NCI-H2029 treated with DMSO at 0.1 percent for 48 hours (cell line): ENCODE measurements around the gene OXCT2.
A peak's percentile ranks its signal among the peaks of the same experiment; 100 is the strongest.

Experiments
- DNase-seq: peaks from one replicate; lab custom pipeline; 2025; lab: John Stamatoyannopoulos, UW

The OXCT2 gene

DNA sequence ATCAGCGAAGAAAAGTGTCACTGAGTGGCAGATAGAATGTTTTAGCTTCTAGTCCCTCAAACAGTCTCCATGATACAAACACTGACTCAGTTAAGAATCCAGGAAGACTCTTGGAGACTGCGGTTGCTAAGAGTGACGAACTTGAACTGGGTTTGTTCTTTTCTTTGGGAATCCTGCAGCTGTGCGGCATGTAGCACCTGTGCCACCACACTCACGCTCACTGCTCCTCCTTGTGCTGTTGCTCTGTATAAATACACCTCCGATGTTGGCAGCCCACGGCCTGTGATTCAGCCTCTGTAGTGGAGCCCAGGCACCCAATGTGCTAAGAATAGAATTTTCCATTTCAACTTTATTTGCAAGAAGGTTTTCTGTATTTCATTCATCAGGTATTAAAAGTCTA is 38.0 kb downstream of the OXCT2 start:
- no peak for DNase-seq

DNA sequence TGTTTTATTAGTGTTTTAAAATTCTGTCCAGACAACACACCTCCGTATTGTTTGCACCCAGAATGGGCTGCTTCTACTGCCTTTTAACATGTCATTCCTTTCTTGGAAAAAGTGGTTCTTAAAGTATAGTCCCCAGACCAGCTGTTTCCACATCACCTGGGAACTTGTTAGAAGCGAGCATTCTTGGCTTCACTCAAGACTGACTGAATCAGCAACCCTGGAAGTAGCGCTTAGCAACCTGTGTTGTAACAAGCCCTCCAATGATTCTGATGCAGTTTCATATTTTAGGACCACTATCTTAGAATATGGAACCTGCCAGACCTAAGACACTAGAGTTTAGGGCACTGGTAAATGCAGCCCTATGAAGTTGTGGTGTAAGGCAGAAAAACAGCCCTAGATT is 38.4 kb downstream of the OXCT2 start:
- DNase-seq: no peak

DNA sequence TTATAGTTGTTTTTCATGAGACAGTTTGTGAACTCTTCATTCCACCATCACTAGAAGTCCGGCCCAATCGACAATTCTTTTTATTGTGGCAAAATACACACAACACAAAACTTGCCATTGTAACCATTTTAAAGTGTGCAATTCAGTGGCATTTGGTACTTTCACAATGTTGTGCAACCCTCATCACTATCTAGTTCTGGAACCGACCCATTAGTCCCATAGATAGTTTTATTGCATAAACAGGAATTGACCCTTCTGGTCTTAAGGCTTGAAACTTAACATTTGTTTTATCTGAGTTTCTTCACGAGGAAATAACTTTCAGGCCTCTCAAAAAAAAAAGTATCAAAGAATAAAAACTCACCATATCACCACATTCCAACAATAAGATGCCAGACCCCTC is 41.3 kb downstream of the OXCT2 start:
- no peak for DNase-seq

DNA sequence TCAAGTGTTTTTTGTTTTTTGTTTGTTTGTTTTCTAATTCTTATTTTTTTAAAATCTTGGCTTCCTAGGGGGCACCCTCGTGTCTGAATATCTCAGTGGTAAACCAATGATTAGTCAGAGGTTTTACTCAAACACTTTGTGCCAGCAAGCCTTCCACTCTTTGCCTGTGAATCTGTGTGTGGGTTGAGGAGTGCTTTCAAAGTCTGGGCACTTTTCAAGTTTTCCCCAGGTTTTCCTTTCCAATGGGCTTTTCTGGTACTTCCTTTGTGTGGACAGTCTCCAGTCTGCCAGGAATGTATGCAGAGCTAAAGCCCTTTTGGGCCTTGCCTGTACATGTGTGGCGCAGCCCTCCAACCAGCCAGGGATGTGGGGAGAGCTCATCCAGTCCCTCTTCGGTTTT is 42.1 kb downstream of the OXCT2 start:
- DNase-seq: no peak

DNA sequence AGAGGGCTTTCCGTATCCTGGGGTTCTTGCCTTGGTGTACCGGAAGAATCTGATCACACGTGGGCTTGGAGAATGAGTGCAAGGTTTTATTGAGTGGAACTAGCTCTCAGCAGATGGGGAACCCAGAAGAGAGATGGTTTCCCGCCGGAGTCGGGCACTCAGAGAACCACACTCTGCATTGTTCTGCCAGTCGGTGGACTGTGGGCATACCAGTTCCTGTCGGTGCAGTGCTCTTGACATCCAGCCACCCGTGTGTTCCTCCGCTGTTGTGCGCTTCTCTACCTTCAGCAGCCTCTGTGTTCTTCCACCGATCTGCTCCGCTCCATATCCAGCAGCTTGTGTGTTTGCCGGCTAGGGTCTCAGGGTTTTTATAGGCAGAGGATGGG is 43.2 kb downstream of the OXCT2 start:
- DNase-seq: no peak

DNA sequence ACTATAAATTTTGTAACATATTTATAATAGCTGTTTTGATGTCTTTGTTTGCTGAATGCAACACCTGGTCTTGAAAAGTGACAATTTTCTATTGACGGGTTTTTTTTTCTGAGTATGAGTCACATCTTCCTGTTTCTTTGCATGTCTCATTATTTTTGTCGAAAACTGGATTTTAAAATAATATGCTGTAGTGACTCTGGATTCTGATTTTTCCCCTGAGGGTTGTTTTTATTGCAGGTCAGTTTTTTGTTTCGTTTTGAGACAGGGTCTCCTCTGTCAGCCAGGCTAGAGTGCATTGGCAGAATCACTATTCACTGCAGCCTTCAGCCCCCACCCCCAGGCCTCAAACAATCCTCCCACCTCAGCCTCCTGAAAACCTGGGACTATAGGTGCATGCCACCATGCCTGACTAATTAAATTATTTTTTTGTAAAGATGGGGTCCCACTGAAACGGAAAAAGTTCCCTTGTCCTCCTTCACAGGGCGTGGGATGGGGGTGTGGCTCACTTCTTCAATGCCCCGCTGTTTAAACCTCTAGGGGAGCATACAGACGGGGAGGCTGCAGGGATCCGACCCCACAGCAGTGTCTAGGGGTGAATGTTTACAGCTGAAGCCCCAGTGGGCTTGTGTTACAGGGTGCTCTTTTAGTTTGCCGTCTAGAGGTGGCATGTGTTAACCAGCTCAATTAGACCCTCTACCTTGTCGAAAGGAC is 43.8 kb downstream of the OXCT2 start:
- DNase-seq: no peak

DNA sequence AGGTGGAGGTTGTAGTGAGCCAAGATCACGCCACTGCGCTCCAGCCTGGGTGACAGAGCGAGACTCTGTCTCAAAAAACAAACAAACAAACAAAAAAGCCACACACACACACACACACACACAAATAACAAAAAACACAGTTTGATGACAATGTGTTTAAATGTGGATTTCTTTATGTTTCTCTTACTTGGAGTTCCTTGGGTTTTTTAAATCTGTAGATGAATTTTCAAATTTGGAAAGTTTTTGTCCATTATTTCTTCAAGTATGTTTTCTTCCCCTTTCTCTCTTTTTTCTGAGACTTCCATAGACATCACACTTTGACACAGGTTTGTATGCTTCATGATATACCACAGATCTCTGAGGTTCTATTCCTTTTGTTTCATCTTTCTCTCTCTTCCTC is 44.5 kb downstream of the OXCT2 start:
- DNase-seq: no peak

DNA sequence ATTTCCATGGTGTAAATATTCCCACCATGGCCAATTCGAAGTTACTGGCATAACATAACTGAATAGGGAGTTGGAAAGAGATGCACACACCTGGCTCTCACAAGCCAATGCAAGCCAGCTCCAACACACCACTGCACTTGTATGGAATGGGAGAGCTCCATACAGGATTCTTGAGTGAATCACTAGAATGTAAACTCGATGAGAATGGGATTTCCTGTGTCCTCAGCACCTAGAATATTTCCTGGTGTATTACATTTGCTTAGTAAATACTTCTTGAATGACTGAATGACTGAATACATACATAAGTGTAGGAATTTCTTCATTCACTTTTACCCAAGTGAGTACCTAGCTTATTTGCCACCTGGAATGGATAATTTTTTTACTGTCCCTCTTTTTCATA is 48.7 kb downstream of the OXCT2 start:
- DNase-seq: no peak

DNA sequence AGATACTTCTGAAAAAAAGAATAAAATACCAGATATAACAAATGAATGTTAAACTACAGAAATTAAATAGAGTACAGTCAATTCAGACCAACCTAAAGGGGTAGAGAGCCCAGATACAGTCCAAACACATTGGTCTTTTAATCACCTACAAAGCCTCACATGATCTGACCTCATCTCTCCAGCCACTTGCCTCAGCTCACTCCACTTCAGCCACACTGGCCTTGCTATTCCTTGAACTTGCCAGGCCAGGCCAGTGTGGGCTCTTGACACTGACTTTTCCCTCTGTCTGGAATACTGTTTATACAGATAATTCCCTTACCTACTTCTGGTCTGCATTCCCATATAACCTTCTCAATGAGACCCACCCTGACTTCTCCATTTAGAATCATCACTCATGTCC is 49.5 kb downstream of the OXCT2 start:
- DNase-seq: no peak

DNA sequence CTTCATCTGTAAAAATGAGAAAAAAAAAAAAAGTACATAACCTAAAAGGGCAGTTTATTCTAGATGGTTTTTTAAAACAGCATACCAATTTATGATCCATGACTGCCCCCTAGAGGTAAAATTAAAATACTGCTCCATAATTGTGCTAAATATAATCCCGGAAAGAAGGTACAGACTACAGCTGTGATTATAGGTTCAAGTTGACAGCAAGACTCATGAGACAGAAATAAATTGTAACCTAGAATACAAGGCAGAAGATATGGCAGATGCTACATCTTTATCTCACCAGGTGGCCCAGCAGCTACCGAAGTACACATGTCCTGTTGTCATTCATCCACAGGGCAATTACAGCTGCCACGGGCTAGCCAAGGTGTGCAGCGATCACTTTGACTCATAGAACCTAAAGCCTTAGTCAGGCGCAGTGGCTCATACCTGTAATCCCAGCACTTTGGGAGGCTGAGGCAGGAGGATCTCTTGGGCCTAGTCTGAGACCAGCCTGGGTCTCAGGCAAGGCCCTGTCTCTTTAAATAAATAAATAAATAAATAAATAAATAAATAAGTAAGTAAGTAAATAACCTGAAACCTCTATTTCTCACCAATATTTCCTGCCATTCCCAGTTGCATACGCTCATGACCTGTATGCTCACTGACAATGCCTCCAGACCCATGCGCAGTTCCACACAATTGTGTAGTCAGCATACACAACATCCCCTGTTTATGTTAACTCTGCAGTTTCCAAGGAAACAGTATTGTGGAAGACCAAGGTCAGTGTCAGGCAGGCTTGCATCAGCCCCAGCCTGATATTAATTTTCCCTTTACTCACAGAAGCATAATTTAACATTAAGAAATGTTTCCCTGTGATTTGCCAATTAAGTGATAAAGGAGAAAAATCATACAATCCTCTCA is 50.8 kb downstream of the OXCT2 start:
- DNase-seq: peak; percentile 100
